Measurements from ENCODE around the gene SMAD1.

SMAD1 gene

DNA sequence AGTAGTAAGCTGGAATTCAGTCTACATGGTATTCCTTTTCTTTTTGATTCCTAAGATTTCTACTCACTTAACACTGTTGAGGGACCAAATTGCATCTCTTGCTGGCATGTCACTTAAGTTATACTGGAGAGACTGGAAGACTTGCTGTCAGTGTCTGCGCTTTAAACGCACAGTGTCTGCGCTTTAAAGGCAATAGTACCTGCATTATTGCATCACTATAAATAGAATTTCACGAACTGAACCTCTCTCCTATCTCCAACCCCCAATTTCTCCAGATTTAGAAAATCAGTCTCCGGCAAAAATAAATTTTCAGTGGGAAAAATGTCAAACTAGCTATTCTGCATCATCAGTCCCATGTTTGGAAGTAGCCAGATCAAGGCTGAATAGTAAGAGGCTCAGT, 21.2 kb downstream of the SMAD1 start:
- ATAC-seq, result no peak
- TF ChIP-seq ISL1 (CRISPR knock-in tag; IDR thresholded peaks at IDR 0.05), result no peak
- no peak for TF ChIP-seq CSDC2 (CRISPR knock-in tag; IDR thresholded peaks at IDR 0.05)
- no peak for TF ChIP-seq ZNF70 (CRISPR knock-in tag; IDR thresholded peaks at IDR 0.05)
- TF ChIP-seq, protein P1, sequence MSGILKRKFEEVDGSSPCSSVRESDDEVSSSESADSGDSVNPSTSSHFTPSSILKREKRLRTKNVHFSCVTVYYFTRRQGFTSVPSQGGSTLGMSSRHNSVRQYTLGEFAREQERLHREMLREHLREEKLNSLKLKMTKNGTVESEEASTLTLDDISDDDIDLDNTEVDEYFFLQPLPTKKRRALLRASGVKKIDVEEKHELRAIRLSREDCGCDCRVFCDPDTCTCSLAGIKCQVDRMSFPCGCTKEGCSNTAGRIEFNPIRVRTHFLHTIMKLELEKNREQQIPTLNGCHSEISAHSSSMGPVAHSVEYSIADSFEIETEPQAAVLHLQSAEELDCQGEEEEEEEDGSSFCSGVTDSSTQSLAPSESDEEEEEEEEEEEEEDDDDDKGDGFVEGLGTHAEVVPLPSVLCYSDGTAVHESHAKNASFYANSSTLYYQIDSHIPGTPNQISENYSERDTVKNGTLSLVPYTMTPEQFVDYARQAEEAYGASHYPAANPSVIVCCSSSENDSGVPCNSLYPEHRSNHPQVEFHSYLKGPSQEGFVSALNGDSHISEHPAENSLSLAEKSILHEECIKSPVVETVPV (CRISPR knock-in tag; IDR thresholded peaks at IDR 0.05), result no peak
- no peak for TF ChIP-seq TOX (CRISPR knock-in tag; IDR thresholded peaks at IDR 0.05; ENCODE audit: borderline replicate concordance)
- no peak for TF ChIP-seq RARB (CRISPR knock-in tag; IDR thresholded peaks at IDR 0.05)
- no peak for TF ChIP-seq ESRRG (CRISPR knock-in tag; IDR thresholded peaks at IDR 0.05)
- no peak for TF ChIP-seq BACH2 (CRISPR knock-in tag; IDR thresholded peaks at IDR 0.05; ENCODE audit: borderline replicate concordance)
- TF ChIP-seq SNAI2 (CRISPR knock-in tag; IDR thresholded peaks at IDR 0.05), result no peak

DNA sequence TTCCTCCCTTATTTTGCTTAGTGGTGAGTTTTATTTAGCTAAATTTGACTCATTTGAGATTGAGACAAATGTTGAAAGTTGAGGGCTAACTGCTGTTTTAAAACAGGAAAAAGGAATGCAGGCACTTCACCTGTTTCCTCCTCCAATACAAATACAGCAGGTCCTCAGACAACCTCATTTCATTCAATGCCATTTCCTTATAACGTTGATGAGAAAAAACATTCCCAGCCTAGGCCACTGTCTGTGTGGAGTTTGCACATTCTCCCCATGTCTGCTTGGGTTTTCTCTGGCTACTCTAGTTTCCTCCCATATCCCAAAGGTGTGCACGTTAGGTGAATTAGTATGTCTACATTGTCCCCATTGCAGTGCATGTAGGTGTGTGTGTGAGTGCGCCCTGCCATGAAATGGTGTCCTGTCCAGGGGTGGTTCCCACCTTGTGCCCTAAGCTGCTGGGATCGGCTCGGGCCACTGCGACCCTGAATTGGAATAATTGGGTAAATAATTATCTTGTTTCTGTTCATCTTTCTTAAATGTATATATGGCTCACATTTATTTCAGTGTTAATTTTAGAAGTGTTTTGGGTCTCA, 21.9 kb downstream of the SMAD1 start:
- no peak for ATAC-seq
- TF ChIP-seq OSR1 (CRISPR knock-in tag; IDR thresholded peaks at IDR 0.05) (no peak), ISL1 (CRISPR knock-in tag; IDR thresholded peaks at IDR 0.05) (no peak), TCF4 (CRISPR knock-in tag; IDR thresholded peaks at IDR 0.05; ENCODE audit: borderline replicate concordance) (no peak), ZNF8 (CRISPR knock-in tag; IDR thresholded peaks at IDR 0.05) (no peak), ZFP30 (CRISPR knock-in tag; IDR thresholded peaks at IDR 0.05) (no peak), ESRRG (CRISPR knock-in tag; IDR thresholded peaks at IDR 0.05) (no peak), TOX (CRISPR knock-in tag; IDR thresholded peaks at IDR 0.05; ENCODE audit: borderline replicate concordance) (no peak), ZNF565 (CRISPR knock-in tag; conservative IDR thresholded peaks at IDR 0.05; ENCODE audit: low read depth) (no peak)
- TF ChIP-seq, protein P1 (CRISPR knock-in tag; IDR thresholded peaks at IDR 0.05), result no peak

DNA sequence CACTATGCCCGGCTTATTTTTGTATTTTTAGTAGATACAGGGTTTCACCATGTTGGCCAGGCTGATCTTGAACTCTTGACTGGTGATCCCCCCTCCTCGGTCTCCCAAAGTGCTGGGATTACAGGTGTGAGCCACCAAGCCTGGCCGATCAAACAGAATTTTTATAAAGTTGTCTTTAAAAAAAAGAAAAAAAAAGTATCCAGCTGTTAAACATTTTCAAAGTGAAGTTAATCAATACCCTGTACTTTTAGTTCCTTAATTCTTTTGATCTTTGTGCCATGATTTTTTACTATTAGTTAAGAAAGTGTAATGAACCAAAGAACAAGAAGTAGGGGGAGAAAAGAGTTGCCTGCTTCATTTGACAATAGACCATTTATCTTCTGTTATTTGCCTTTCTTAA, 24.3 kb downstream of the SMAD1 start:
- no peak for ATAC-seq
- TF ChIP-seq, protein P2, sequence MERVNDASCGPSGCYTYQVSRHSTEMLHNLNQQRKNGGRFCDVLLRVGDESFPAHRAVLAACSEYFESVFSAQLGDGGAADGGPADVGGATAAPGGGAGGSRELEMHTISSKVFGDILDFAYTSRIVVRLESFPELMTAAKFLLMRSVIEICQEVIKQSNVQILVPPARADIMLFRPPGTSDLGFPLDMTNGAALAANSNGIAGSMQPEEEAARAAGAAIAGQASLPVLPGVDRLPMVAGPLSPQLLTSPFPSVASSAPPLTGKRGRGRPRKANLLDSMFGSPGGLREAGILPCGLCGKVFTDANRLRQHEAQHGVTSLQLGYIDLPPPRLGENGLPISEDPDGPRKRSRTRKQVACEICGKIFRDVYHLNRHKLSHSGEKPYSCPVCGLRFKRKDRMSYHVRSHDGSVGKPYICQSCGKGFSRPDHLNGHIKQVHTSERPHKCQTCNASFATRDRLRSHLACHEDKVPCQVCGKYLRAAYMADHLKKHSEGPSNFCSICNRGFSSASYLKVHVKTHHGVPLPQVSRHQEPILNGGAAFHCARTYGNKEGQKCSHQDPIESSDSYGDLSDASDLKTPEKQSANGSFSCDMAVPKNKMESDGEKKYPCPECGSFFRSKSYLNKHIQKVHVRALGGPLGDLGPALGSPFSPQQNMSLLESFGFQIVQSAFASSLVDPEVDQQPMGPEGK (CRISPR knock-in tag; IDR thresholded peaks at IDR 0.05; ENCODE audit: borderline replicate concordance), result no peak
- TF ChIP-seq, protein P3, sequence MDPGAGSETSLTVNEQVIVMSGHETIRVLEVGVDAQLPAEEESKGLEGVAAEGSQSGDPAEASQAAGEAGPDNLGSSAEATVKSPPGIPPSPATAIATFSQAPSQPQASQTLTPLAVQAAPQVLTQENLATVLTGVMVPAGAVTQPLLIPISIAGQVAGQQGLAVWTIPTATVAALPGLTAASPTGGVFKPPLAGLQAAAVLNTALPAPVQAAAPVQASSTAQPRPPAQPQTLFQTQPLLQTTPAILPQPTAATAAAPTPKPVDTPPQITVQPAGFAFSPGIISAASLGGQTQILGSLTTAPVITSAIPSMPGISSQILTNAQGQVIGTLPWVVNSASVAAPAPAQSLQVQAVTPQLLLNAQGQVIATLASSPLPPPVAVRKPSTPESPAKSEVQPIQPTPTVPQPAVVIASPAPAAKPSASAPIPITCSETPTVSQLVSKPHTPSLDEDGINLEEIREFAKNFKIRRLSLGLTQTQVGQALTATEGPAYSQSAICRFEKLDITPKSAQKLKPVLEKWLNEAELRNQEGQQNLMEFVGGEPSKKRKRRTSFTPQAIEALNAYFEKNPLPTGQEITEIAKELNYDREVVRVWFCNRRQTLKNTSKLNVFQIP (CRISPR knock-in tag; IDR thresholded peaks at IDR 0.05; ENCODE audit: borderline replicate concordance, low read depth), result no peak
- TF ChIP-seq SNAI2 (CRISPR knock-in tag; IDR thresholded peaks at IDR 0.05), result no peak
- no peak for TF ChIP-seq ZNF8 (CRISPR knock-in tag; IDR thresholded peaks at IDR 0.05)
- TF ChIP-seq, protein P4, sequence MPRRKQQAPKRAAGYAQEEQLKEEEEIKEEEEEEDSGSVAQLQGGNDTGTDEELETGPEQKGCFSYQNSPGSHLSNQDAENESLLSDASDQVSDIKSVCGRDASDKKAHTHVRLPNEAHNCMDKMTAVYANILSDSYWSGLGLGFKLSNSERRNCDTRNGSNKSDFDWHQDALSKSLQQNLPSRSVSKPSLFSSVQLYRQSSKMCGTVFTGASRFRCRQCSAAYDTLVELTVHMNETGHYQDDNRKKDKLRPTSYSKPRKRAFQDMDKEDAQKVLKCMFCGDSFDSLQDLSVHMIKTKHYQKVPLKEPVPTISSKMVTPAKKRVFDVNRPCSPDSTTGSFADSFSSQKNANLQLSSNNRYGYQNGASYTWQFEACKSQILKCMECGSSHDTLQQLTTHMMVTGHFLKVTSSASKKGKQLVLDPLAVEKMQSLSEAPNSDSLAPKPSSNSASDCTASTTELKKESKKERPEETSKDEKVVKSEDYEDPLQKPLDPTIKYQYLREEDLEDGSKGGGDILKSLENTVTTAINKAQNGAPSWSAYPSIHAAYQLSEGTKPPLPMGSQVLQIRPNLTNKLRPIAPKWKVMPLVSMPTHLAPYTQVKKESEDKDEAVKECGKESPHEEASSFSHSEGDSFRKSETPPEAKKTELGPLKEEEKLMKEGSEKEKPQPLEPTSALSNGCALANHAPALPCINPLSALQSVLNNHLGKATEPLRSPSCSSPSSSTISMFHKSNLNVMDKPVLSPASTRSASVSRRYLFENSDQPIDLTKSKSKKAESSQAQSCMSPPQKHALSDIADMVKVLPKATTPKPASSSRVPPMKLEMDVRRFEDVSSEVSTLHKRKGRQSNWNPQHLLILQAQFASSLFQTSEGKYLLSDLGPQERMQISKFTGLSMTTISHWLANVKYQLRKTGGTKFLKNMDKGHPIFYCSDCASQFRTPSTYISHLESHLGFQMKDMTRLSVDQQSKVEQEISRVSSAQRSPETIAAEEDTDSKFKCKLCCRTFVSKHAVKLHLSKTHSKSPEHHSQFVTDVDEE (CRISPR knock-in tag; IDR thresholded peaks at IDR 0.05), result no peak
- TF ChIP-seq TCF4 (CRISPR knock-in tag; IDR thresholded peaks at IDR 0.05; ENCODE audit: borderline replicate concordance), result no peak
- no peak for TF ChIP-seq ZFP30 (CRISPR knock-in tag; IDR thresholded peaks at IDR 0.05)
- TF ChIP-seq OSR1 (CRISPR knock-in tag; IDR thresholded peaks at IDR 0.05), result no peak
- no peak for TF ChIP-seq ESRRG (CRISPR knock-in tag; IDR thresholded peaks at IDR 0.05)
- no peak for TF ChIP-seq ARNTL (CRISPR knock-in tag; IDR thresholded peaks at IDR 0.05; ENCODE audit: borderline replicate concordance, low read depth)
- TF ChIP-seq, protein P5, sequence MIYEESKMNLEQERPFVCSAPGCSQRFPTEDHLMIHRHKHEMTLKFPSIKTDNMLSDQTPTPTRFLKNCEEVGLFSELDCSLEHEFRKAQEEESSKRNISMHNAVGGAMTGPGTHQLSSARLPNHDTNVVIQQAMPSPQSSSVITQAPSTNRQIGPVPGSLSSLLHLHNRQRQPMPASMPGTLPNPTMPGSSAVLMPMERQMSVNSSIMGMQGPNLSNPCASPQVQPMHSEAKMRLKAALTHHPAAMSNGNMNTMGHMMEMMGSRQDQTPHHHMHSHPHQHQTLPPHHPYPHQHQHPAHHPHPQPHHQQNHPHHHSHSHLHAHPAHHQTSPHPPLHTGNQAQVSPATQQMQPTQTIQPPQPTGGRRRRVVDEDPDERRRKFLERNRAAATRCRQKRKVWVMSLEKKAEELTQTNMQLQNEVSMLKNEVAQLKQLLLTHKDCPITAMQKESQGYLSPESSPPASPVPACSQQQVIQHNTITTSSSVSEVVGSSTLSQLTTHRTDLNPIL (CRISPR knock-in tag; IDR thresholded peaks at IDR 0.05; ENCODE audit: low read depth), result no peak
- TF ChIP-seq CSDC2 (CRISPR knock-in tag; IDR thresholded peaks at IDR 0.05), result no peak
- no peak for TF ChIP-seq ZC3H10 (CRISPR knock-in tag; IDR thresholded peaks at IDR 0.05)
- no peak for TF ChIP-seq ISL1 (CRISPR knock-in tag; IDR thresholded peaks at IDR 0.05)
- no peak for TF ChIP-seq ZFP3 (CRISPR knock-in tag; IDR thresholded peaks at IDR 0.05)
- TF ChIP-seq ZNF565 (CRISPR knock-in tag; conservative IDR thresholded peaks at IDR 0.05; ENCODE audit: low read depth), result no peak
